Skeletal muscle satellite cell (primary cell): Measurements from ENCODE around the gene STX10.

ENCODE experiments used
- H3K27me3 ChIP-seq: 2 replicates; pipeline ENCODE4 v1.7.0; 2013; ENCODE audit warnings: low read length; ENCODE audit not compliant: control insufficient read depth, insufficient read depth
- H3K36me3 ChIP-seq: 2 replicates; pipeline ENCODE4 v1.7.0; 2013; ENCODE audit warnings: mild to moderate bottlenecking, control low read depth, low read length; ENCODE audit not compliant: insufficient read depth
- H3K4me1 ChIP-seq: 2 replicates; pipeline ENCODE4 v1.7.0; 2013; ENCODE audit warnings: low read length; ENCODE audit not compliant: control insufficient read depth, insufficient read depth
- H3K4me2 ChIP-seq: 2 replicates; pipeline ENCODE4 v1.7.0; 2013; ENCODE audit warnings: mild to moderate bottlenecking, low read length
- H3K4me3 ChIP-seq: 2 replicates; pipeline ENCODE4 v1.7.0; 2013; ENCODE audit warnings: low read length
- H3K9ac ChIP-seq: 2 replicates; pipeline ENCODE4 v1.7.0; 2013; ENCODE audit warnings: mild to moderate bottlenecking, low read depth, low read length, moderate library complexity
- H3K9me3 ChIP-seq: replicated peaks from 2 replicates; pipeline ENCODE4 v1.7.0; 2013; ENCODE audit warnings: mild to moderate bottlenecking, control low read depth, low read length

Gene STX10

GRCh38 chr19:13135068-13136062 lies 14.8 kb downstream of the STX10 start:
- H3K36me3 ChIP-seq = peaks cover 59% of the 10 kb centered on the region

GRCh38 chr19:13134626-13135025 lies 15.5 kb downstream of the STX10 start:
- peaks cover 40% of the 10 kb centered on the region for H3K4me1 ChIP-seq
- H3K4me2 ChIP-seq = peak overlapping the region; percentile 7
- H3K27me3 ChIP-seq = no peaks in the 10 kb centered on the region
- H3K9ac ChIP-seq = no peak overlapping the region
- no peaks in the 10 kb centered on the region for H3K9me3 ChIP-seq
- no peak overlapping the region for H3K4me3 ChIP-seq
- peaks cover 59% of the 10 kb centered on the region for H3K36me3 ChIP-seq

More at GRCh38 chr19:13135068-13136062, 14.8 kb downstream of the STX10 start:
- Histone ChIP-seq H3K4me1 (peaks cover 40% of the 10 kb centered on the region), H3K4me3 (no peak overlapping the region), H3K9ac (no peak overlapping the region), H3K4me2 (peak overlapping the region; percentile 7), H3K27me3 (no peaks in the 10 kb centered on the region), H3K9me3 (no peaks in the 10 kb centered on the region)

DNA sequence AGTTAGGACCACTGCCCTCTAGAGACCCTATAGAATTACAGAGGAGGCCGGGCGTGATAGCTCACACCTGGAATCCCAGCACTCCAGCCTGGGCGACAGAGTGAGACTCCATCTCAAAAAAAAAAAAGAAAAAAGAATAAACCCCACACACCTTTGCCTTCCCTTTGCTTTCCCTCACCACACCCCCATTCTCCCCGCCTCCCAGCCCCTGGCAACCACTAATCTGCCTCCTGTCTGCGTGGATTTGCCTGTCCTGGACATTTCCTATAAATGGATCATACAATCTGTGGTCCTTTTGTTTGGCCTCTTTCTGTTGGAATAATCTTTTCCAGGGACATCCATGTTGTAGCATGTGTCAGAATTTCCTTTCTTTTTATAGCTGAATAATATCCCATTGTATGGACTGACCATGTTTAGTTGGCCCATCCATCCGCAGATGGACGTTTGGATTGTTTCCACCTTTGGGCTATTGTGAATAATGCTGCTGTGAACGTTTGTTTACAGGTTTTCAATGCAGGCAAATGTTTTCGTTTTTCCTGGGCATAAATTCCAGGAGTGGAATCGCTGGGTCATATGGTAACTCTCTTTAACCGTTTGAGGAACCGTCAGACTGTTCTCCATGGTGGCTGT lies 16.8 kb downstream of the STX10 start:
- Histone ChIP-seq H3K9ac (no peak overlapping the region), H3K27me3 (no peaks in the 10 kb centered on the region), H3K4me1 (peaks cover 40% of the 10 kb centered on the region), H3K9me3 (no peaks in the 10 kb centered on the region), H3K36me3 (peaks cover 56% of the 10 kb centered on the region), H3K4me3 (no peak overlapping the region), H3K4me2 (no peak overlapping the region)

DNA sequence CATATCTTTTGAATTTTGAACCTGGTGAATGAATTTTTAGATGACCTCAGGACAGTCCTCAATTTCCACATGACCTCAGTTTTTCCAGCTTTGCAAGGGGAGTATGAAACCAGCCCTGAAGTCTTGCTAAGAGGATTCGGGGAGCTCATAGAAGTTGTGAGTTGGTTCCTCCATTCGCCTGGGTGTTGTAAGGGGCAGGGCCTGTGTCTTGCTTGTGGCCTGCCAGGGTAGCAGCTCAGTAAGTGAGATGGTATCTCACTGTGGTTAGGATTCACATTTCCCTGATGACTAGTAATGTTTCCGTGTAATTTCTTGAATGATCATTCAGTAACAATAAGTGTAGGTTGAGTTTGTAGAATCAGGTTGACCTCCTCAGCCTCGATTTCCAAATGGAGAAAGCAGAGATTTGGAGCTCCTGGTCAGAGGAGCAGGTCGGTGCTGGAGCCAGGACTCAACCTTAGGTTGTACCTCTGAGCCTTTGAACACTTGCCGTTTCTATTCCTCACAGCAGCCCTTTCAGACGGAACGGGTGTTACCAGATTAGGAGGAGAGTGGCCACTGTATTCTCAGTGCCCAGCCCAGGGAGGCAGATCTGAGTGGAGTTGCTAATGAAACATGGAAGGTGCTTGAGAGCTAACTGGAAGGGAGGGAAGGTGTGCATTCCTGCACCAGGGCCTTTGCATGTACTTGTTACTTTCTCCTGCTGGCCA lies 17.5 kb downstream of the STX10 start:
- peak overlapping the region; percentile 31 for H3K4me2 ChIP-seq
- no peaks in the 10 kb centered on the region for H3K9me3 ChIP-seq
- no peaks in the 10 kb centered on the region for H3K27me3 ChIP-seq
- H3K9ac ChIP-seq = no peak overlapping the region
- H3K4me1 ChIP-seq = peaks cover 40% of the 10 kb centered on the region
- H3K36me3 ChIP-seq = peaks cover 49% of the 10 kb centered on the region
- H3K4me3 ChIP-seq = no peak overlapping the region

DNA sequence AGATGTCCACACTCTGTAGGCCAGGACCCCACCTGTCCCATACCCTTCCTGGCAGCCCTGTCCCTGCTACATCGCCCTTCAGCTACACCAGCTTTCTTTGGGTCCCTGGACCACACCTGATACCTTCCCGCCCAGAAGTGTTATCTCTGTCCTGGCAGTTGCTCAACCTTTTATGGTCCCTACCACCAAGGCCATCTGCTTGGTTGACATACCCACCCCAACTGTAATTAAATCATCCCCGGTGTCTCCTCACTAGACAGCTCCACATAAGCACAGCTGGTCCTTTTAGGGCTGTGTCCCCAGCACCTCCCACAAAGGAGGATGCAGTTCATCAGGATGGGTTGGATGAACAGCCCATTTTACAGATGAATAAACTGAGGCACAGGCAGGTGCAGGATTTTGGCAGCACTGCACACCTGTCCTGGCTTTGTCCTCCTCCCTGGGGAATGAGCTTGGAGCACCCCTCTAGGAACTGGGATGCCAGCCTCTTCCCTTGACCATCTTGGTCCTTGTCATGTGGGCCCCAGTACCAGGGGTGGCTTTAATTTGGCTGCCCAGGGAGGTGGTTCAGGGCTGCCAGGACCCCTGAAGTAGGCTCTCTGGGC lies 19.2 kb downstream of the STX10 start:
- no peak overlapping the region for H3K4me3 ChIP-seq
- peaks cover 40% of the 10 kb centered on the region for H3K4me1 ChIP-seq
- H3K36me3 ChIP-seq = peaks cover 40% of the 10 kb centered on the region

GRCh38 chr19:13129384-13129783 lies 20.8 kb downstream of the STX10 start:
- Histone ChIP-seq H3K4me3 (no peak overlapping the region), H3K4me1 (peaks cover 32% of the 10 kb centered on the region), H3K9me3 (no peaks in the 10 kb centered on the region), H3K4me2 (no peak overlapping the region), H3K27me3 (no peaks in the 10 kb centered on the region), H3K36me3 (peaks cover 26% of the 10 kb centered on the region), H3K9ac (no peak overlapping the region)

More for the DNA sequence above, 19.2 kb downstream of the STX10 start:
- Histone ChIP-seq H3K9me3 (no peaks in the 10 kb centered on the region), H3K9ac (no peak overlapping the region), H3K4me2 (no peak overlapping the region), H3K27me3 (no peaks in the 10 kb centered on the region)

GRCh38 chr19:13128583-13128982 lies 21.6 kb downstream of the STX10 start:
- Histone ChIP-seq H3K27me3 (no peaks in the 10 kb centered on the region), H3K9me3 (no peaks in the 10 kb centered on the region), H3K4me3 (no peak overlapping the region), H3K4me1 (peaks cover 24% of the 10 kb centered on the region), H3K9ac (no peak overlapping the region), H3K36me3 (peaks cover 18% of the 10 kb centered on the region), H3K4me2 (no peak overlapping the region)

GRCh38 chr19:13127811-13128575 lies 22.2 kb downstream of the STX10 start:
- H3K36me3 ChIP-seq = peaks cover 16% of the 10 kb centered on the region
- H3K9me3 ChIP-seq = no peaks in the 10 kb centered on the region
- peaks cover 20% of the 10 kb centered on the region for H3K4me1 ChIP-seq
- no peak overlapping the region for H3K9ac ChIP-seq
- no peaks in the 10 kb centered on the region for H3K27me3 ChIP-seq
- no peak overlapping the region for H3K4me2 ChIP-seq
- no peak overlapping the region for H3K4me3 ChIP-seq

GRCh38 chr19:13127051-13127450 lies 23.1 kb downstream of the STX10 start:
- Histone ChIP-seq H3K4me1 (peaks cover 12% of the 10 kb centered on the region), H3K36me3 (peaks cover 21% of the 10 kb centered on the region), H3K4me2 (no peak overlapping the region), H3K9ac (no peak overlapping the region), H3K4me3 (no peak overlapping the region), H3K27me3 (no peaks in the 10 kb centered on the region), H3K9me3 (no peaks in the 10 kb centered on the region)

GRCh38 chr19:13122980-13123957 lies 26.9 kb downstream of the STX10 start:
- Histone ChIP-seq H3K9me3 (no peaks in the 10 kb centered on the region), H3K4me3 (no peak overlapping the region), H3K9ac (no peak overlapping the region), H3K4me1 (peaks cover 33% of the 10 kb centered on the region), H3K4me2 (no peak overlapping the region), H3K36me3 (peaks cover 19% of the 10 kb centered on the region), H3K27me3 (no peaks in the 10 kb centered on the region)
